GM10847 (cell line): Measurements from ENCODE around the gene IRGC.

Source experiments
- POLR2A ChIP-seq: IDR thresholded peaks from 2 replicates; pipeline ENCODE4 v1.6.1; 2011; ENCODE audit not compliant: insufficient read length; ENCODE audit errors: extremely low read depth

IRGC gene

DNA sequence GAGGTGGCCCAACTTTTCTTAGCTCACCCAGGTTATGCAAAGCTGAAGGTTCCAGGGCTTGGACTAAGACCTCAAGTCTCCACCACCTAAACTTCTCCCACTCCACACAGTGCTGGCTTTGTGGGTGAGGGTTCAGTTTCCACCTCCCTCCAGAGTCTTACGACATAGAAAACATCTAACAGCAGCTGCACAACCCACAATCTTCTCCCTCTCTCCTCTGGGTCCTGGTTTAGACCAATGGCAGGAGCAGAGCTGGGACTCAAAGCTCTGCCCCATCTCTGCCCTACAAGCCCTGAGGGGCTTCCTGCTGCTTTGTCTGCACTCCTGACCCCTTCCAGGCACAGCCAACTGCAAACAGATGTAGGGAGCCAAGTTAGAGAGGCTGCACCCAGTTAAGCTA lies 16.0 kb downstream of the IRGC start:
- no peak for TF ChIP-seq POLR2A

DNA sequence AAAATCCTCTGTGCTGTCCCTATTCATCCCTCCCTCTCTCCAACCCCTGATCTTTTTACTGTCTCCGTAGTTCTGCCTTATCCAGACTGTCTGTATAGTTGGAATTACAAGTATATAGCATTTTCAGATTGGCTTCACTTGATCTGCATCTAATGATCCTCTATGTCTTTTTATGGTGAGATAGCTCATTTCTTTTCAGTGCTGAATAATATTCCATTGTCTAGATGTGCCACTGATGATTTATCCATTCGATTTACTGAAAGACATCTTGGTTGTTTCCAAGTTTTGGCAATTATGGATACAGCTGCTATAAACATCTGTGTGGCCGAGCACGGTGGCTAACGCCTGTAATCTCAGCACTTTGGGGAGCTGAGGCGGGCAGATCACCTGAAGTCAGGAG lies 19.1 kb downstream of the IRGC start:
- TF ChIP-seq POLR2A, result no peak

DNA sequence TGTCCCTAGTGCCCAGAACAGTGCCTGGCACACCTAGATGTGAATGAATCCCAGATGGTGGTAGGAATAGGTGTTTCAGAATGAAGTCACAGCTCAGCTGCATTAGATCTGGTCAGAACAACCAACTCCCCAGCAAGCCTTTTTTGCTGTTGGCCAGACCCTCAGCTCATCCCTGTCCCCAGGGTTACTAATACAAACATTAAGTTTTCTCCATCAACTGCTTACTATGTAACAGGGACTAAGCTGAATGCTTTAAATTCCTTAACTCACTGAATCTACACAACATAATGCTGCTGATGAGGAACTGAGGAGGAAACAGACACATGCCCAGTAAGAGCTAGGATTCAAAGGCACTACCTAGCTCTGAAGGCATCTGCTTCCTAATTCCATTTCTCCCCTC lies 20.1 kb downstream of the IRGC start:
- TF ChIP-seq POLR2A, result no peak

DNA sequence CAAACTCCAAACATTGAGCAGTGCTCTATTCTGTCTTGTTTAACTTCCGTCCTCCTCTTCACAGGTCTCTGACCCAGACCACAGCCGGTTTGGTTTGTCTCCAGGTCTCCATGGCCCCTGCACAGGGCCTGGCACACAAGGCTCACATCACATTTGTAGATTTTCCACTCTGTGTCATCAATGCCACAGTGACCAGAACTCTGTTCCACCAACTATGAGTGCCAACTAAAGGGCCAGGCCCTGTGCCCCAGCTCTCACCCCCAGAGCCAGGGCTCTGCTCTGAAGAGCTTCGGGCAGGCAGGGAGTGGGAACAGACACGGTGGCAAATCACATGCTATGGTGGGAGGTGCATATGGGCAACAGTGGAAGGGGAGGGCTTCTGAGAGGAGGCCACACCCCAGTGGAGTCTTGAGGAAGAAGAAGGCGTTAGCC lies 22.9 kb downstream of the IRGC start:
- no peak for TF ChIP-seq POLR2A

DNA sequence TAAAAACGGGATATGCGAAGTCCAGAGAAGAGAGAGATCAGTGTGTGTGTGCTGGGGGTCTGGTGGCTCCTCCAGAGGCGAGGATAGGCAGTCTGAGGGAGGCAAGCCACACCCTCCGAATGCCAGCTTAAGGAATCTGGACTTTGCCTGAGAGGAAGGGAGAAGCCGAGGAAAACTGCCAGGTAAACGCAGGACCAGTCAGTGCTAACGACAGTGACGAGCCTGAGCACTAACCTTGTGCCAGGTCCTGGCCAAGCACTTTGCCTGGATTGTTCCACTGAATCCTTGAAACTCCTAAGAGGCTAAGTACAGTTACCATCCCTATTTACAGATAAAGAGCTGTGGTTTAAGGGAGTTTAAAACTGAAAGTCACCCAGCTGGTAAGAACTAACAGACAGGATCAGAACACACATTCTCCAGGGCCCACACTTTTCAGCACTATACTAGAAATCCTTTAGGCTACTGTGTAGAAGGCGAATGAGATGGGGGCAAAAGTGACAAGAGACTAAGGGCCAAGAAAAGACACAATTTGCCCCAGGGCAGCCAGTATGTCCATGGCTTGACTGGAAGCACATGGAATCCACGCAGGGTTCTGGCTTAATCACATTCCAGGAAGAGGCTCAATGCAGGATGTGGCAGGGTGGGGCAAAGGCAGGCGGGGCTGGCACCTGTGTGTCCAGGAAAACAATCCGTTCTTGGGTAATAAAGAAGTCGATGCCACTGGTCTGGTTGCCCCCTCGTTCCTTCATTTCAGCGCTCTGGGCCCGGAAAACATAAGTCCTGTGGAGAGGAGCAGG lies 23.8 kb downstream of the IRGC start:
- no peak for TF ChIP-seq POLR2A

DNA sequence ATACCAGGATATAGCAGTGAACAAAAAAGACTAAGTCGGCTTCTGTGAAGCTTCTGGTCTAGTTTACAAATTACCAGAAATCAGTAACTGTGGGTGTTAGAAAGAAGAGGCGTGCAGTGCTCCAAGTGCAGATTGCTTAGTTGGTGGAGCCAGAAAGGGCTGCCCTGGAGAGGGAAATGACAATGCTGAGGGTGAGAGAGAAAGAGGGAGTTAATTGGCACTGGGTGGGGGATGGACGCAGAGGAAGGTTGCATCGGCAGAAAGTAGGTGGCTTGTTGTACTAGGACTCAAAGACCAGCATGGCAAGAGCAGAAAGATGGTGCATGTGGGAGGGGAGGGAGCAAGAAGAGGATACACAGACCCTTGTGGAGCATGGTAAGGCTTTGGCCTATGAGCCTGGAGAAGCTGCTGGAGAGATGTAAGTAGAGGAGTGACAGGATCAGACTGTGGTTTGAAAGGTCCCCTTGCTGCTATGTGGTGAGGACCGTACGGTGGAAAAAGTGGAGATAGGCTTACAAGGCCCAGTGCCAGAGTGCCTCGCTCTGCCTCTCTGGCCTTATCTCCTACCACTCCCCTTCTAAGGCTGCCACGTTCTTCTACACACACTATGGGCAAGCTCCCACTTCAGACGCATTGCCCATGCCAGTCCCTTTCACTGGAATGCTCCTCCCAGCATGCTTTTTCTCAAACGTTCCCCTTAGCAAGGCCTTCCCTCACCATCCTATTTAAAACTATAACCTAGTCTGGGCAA lies 25.4 kb downstream of the IRGC start:
- no peak for TF ChIP-seq POLR2A

DNA sequence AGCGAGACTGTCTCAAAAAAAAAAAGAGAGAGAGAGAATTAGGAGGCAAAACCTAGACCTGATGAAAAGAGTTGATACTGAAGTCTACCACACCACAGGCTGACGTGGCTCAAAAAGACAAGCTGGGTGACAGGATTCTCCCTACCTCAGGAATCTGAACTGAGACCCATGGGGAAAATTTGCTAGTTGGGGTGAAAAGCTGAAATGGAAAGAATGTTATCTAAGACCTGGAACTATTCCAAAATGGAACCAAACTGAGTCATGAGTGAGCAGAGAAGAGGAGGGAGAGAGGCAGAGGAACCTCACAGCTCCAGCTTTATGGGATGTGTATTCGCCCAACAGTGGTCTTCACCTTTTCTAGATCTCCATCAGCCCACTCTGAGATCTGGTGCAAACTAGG lies 27.2 kb downstream of the IRGC start:
- TF ChIP-seq POLR2A, result no peak

DNA sequence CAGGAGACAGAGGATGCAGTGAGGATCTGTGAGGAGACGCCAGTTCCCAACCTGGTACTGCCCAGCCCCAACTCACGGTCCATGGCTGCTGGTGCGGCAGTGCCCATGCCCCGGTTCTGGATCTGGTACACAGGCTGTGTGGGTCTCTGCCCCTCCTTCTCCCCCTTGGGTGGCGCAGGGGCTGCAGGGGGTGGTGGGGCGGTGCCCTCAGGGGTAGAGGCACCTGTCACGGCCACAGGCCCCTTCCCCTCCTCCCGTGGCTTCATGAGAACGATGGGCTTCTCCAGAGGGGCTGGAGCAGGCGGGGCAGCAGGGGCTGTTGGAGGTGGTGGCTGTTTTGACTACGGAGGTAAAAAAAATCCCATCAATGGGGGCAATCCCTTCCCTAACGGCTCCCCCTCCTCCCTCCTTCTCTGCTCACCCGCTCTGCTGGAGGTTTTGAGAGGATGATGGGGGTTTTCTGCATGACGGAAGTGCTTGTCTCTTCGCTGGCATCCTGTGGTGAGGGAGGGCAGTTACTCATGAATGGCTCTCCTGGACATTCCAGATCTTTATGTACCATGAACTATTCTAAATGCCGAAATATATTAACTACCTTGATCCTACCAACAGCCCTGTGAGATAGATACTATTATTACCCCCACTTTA lies 31.8 kb downstream of the IRGC start:
- no peak for TF ChIP-seq POLR2A

DNA sequence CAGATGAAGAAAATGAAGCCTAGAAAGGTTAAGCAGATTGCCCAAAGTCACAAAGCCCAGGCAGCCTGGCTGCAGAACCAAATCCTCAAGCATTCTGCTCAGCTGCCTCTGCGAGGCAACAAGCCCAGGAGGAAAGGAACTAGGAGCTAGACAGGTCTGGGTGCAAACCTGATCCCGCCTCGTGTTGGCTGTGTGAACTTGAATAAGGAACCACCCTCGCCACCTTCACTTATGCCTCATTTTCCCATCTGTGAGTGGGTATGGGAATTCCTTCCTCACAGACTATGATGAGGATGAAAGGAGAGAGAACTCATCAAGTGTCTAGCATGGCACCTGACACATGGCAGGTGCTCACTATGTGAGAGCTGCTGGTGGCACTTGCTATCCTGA lies 32.3 kb downstream of the IRGC start:
- no peak for TF ChIP-seq POLR2A

DNA sequence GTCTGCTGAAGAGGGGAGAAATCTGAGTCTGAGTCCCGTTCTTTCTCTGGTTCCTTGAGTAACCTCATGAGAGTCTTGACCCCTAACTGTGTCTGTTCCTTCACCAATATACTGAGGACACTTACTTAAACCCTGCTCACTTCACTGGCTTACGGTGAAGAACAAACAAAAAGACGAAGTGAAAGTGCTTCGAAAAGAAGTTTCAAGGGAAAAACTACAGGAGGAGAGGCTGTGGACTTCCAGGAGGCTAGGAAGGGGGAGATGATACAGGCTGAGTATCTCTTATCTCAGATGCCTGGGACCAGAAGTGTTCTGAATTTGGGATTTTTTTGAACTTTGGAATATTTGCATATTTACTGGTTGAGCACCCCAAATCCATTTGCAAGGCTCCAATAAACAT lies 32.8 kb downstream of the IRGC start:
- no peak for TF ChIP-seq POLR2A

DNA sequence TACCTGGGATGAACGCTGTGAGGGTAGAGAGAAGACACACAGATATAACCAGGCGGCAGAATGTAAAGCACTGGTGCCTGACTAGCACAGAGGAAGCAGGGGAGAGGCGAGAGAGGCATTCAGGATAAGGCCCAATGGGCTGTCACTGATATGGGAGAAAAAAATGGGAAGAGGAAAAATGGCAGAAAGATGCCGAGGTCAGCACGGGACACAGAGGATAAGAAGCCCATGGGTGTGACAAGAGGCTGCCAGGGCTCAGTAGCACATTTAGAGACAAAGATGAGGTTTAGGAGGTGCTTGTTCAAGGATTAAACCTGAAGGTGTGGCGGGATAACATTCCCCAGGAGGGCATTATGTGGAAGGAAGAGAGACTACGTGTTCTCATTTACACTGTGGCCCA lies 33.3 kb downstream of the IRGC start:
- no peak for TF ChIP-seq POLR2A

DNA sequence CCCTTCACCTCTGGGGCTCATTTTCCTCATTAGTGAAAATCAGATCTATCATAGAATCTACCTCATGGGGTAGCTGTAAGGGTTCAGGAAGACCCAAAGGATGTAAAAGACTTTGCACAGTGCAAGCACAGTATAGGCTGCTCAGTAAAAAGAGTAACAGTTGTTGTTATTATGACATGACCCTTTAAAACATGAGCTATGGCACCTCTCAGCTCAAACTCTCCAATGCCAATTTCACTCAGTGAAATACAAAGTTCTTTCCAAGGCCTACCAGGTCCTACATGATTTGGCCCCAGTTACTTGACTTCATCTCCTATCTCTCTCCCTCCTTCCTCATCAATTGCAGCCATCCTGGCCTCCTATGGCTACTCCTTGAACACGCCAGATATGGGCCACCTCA lies 34.0 kb downstream of the IRGC start:
- no peak for TF ChIP-seq POLR2A

DNA sequence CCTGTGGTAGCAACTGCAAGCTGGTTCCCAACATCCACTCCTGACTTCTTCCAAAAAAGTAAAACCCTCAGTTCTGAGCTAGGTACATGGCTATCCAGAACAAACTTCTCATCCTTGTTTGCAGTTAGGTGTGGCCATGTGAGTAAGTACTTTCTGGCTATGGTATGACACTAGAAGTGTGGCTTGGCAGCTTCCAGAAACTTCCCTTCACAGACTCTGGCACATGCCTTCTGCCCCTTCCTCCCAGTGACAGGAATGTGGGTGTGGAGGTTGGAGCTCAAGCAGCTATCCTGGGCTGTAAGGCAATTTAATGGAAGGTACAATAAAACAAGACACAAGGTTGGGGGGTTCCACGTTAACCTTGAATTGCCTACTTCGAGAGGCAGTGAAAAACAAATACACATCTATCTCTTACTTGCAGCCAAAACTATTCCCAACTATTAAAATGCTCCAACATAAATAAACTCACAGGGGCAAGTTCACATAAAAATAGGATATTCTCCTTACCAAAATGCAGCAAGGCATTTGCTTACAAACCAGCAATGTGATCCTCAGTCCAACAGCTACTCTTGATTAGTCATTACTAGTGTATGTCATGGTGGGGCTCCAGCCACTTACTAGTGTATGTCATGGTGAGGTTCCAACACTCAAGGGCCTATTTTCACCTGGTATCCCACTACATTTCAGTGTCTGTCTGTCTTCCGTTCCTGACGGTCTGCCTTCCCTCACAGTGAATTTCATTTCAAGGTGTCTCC lies 35.8 kb downstream of the IRGC start:
- TF ChIP-seq POLR2A, result no peak

DNA sequence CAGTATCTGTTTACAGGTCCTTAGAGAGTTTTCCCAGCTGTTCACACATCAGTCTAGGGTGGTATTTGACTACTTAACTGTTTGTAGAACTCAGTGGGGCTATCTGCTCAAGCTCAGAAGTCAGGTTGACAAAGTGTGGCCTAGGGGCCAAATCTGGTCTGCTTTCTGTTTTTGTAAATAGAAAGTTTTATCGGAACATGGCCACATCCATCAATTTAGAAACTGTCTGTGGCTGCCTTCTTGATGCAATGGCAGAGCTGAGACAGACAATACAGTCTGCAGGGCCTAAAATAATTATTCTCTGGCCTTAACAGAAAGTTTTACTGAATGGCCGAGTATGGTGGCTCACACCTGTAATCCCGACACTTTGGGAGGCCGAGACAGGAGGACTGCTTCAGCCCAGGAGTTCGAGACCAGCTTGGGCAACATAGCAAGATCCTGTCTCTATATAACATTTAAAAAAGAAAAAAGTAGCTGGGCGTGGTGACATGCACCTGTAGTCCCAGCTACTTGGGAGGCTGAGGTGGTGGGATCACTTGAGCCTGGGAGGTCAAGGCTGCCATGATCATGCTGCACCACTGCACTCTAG lies 36.5 kb downstream of the IRGC start:
- no peak for TF ChIP-seq POLR2A

DNA sequence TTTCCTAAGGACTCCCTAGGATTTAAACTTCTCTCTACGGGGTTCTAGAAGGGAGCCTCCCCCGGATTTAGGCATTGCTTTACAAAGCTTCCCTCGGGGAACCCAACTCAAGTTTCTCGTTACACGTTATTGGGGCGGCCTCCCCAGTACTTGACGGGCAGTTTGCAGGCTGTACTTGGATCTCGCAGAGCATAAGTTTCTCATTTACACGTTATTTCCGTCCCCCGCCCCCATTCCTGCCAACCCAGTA lies 38.3 kb downstream of the IRGC start:
- TF ChIP-seq POLR2A, result no peak

DNA sequence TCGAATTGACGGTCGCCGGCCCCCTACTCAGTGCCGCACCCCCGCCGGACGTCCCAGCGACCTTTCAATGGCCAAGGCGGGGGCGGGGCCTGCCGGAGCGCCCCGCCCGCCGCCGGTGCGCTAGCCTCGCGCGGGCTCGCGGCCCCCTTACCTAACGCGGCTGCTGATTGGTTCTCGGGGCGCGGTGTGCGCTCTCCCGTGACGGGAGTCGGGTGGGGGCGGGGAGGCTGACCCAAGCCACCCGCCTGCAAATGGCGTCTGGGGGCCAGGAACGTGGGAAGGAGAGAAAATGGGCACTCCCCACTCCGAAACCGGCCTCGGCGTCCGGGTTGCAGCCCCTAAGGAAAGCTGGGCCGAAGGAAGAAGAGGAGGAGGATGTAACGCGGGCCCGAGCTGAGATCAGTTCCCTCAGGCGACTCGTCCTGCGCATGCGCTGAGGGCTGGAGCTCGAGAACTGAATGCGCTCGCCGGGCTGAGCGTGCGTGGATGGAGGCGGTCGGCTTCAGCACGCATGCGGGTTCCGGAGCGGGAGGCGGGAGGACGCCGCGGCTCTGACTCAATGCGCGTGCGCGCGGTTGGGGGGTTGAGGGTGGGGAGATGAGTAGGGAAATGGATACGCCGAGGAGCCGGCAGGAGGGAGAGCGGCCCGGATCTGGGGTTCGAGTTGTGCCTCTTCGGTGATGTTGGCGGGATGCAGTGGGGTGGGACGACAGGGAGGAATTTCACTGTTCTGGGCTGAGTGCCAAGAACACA lies 38.8 kb downstream of the IRGC start, which contains the start of gene SMG9:
TSS of gene SMG9 (minus strand) at position 460 of the 753 bp plus-strand sequence. CDS start 4,221 bp downstream, outside the sequence.
- TF ChIP-seq POLR2A, result peak; percentile 57
